CD14-positive monocyte (primary cell): ENCODE data around the gene TRMO. TPM values are rescaled to one million over a fixed set of nuclear protein-coding genes. Genes with fewer than 3 reads are reported as not detected.

Experiments
- DNase-seq, 3 donors: peaks; one replicate each; pipeline ENCODE4 v3.0.0-alpha.2; 2011 to 2022
- H2AFZ ChIP-seq: 2 replicates; pipeline ENCODE4 v1.6.0; 2012; ENCODE audit warnings: mild to moderate bottlenecking, low read depth, low read length, inconsistent platforms; ENCODE audit not compliant: insufficient read depth, poor library complexity, severe bottlenecking
- H3K27ac ChIP-seq, 2 donors: 1 replicate in 1 of 2; 2 replicates in 1 of 2; pipeline ENCODE4 v1.5.1; 2012 to 2013; ENCODE audit warnings: low read length in 2 of 2, control low read depth in 1 of 2, inconsistent platforms in 1 of 2, low read depth in 1 of 2, mild to moderate bottlenecking in 1 of 2
- H3K27me3 ChIP-seq, 2 donors: one replicate each; pipeline versions ENCODE4 v1.6.0 to v1.6.1; 2011 to 2013; ENCODE audit warnings: low read length in 2 of 2; ENCODE audit not compliant: control insufficient read depth in 2 of 2, insufficient read depth in 2 of 2
- H3K36me3 ChIP-seq, 2 donors: replicated peaks in 1 of 2; 1 replicate in 1 of 2; 2 replicates in 1 of 2; pipeline versions ENCODE4 v1.5.1 to v1.6.1; 2012 to 2013; ENCODE audit warnings: low read length in 2 of 2, control low read depth in 1 of 2, inconsistent platforms in 1 of 2, mild to moderate bottlenecking in 1 of 2; ENCODE audit not compliant: insufficient read depth in 2 of 2, control insufficient read depth in 1 of 2
- H3K4me1 ChIP-seq, 2 donors: 1 replicate in 1 of 2; 2 replicates in 1 of 2; pipeline versions ENCODE4 v1.5.1 to v1.6.1; 2012 to 2013; ENCODE audit warnings: low read length in 2 of 2, control low read depth in 1 of 2, inconsistent platforms in 1 of 2, mild to moderate bottlenecking in 1 of 2, moderate library complexity in 1 of 2; ENCODE audit not compliant: insufficient read depth in 2 of 2, control insufficient read depth in 1 of 2
- H3K4me2 ChIP-seq: replicated peaks from 2 replicates; pipeline ENCODE3; 2012; ENCODE audit warnings: low read length, moderate library complexity, mild to moderate bottlenecking; ENCODE audit not compliant: poor library complexity, severe bottlenecking; ENCODE audit errors: extremely low read depth
- H3K4me3 ChIP-seq, 3 experiments: fragments of 200-600 bp in 1 of 3; sonication (generic) in 1 of 3; replicated peaks in 1 of 3; 1 replicate in 2 of 3; 2 replicates in 1 of 3; pipeline ENCODE4 v1.5.1; 2011 to 2013; ENCODE audit warnings: low read length in 3 of 3, mild to moderate bottlenecking in 3 of 3, control low read depth in 2 of 3, low read depth in 2 of 3, inconsistent platforms in 1 of 3, moderate library complexity in 1 of 3
- H3K79me2 ChIP-seq: 2 replicates; pipeline ENCODE4 v1.6.0; 2012; ENCODE audit warnings: mild to moderate bottlenecking, control low read depth, inconsistent platforms, low read length, moderate library complexity; ENCODE audit not compliant: insufficient read depth
- H3K9ac ChIP-seq: 2 replicates; pipeline ENCODE4 v1.6.0; 2017; ENCODE audit warnings: low read length, mild to moderate bottlenecking; ENCODE audit not compliant: insufficient read depth, poor library complexity, severe bottlenecking
- H3K9me3 ChIP-seq, 2 donors: replicated peaks in 1 of 2; 1 replicate in 1 of 2; 2 replicates in 1 of 2; pipeline versions ENCODE4 v1.5.1 to v1.6.1; 2012 to 2013; ENCODE audit warnings: low read length in 2 of 2, control low read depth in 1 of 2; ENCODE audit not compliant: control insufficient read depth in 1 of 2, insufficient read depth in 1 of 2
- H4K20me1 ChIP-seq: 2 replicates; pipeline ENCODE4 v1.6.0; 2012; ENCODE audit warnings: mild to moderate bottlenecking, low read length, control low read depth, moderate library complexity; ENCODE audit not compliant: insufficient read depth
- H3K27ac Mint-ChIP-seq, 7 donors: one replicate each; pipeline ENCODE4 v1.8.0; 2020; ENCODE audit warnings: mild to moderate bottlenecking in 7 of 7, mixed read lengths in 7 of 7, moderate library complexity in 6 of 7, inconsistent platforms in 2 of 7
- H3K27me3 Mint-ChIP-seq, 3 donors: one replicate each; pipeline ENCODE4 v1.8.0; 2021 to 2022; ENCODE audit warnings: low read depth in 3 of 3, mild to moderate bottlenecking in 3 of 3, mixed read lengths in 3 of 3, moderate library complexity in 3 of 3, inconsistent platforms in 1 of 3
- H3K36me3 Mint-ChIP-seq, 2 donors: one replicate each; pipeline ENCODE4 v1.8.0; 2020; ENCODE audit warnings: mixed read lengths in 2 of 2, inconsistent platforms in 1 of 2, mild to moderate bottlenecking in 1 of 2
- H3K4me1 Mint-ChIP-seq: one replicate; pipeline ENCODE4 v1.8.0; 2020; ENCODE audit warnings: mild to moderate bottlenecking, mixed read lengths
- H3K4me3 Mint-ChIP-seq, 2 donors: one replicate each; pipeline ENCODE4 v1.8.0; 2020; ENCODE audit warnings: mild to moderate bottlenecking in 2 of 2, mixed read lengths in 2 of 2, moderate library complexity in 1 of 2
- H3K9me3 Mint-ChIP-seq, 7 donors: one replicate each; pipeline ENCODE4 v1.8.0; 2020 to 2022; ENCODE audit warnings: mixed read lengths in 7 of 7, mild to moderate bottlenecking in 6 of 7, moderate library complexity in 6 of 7, inconsistent platforms in 2 of 7
- WGBS: methylation state at CpG from one replicate; pipeline ENCODE4 v1.1.5; 2013; ENCODE audit warnings: missing lambda C conversion rate; ENCODE audit not compliant: insufficient coverage; 5-methylcytosine and 5-hydroxymethylcytosine counted together
- intact Hi-C, 2 donors: fragments of 100-400 bp; cut with micrococcal nuclease; formaldehyde crosslinking; loops; one replicate each; pipeline versions ENCODE4 v1.15.0 to v1.15.1; 2023
- polyA plus RNA-seq, 3 donors: library from polyadenylated mRNA; depleted of rRNA in 1 of 3; unstranded in 2 of 3; stranded (reverse) in 1 of 3; fragments of 300-500 nt in 2 of 3; fragments of >200 nt in 1 of 3; fragmentation: Illumina TruSeq in 2 of 3; gene quantifications; 1 replicate in 2 of 3; 2 replicates in 1 of 3; pipeline ENCODE4 v1.2.3, GENCODE V29; 2012 to 2021
- TF ChIP-seq, protein P1 (sequence below): fragments of 200-600 bp; IDR thresholded peaks from one replicate; pipeline ENCODE4 v1.8.0; 2022; ENCODE audit warnings: antibody characterized with exemption, mild to moderate bottlenecking

The TRMO gene
- polyA plus RNA-seq, 3 donors, result 13.4 to 20.6 (median 13.5) TPM

DNA sequence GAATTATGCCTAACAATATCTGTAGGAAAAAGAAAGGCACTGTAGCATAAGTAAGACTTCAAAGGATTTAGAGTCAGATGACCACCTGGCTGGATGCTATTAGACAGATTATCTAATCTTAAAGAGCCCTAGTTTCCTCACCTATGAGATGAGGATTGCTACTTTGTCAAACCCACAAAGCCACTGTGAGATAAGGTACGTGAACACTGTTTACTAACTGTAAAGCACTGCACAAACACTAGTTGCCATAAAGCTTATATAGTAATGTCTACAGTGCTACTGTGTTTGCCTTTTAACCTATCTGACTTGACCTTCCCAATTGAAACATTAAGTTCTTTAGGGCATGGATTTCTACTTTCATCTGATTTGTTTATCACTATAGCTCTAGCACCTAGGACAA, 10.3 kb downstream of the TRMO start:
- DNase-seq, result no peak
- H3K4me2 ChIP-seq, result no peak overlapping the region
- no peaks in the 10 kb centered on the region for H3K9me3 ChIP-seq
- Mint-ChIP-seq H3K27ac (no peak overlapping the region), H3K4me1 (peaks cover 23% of the 10 kb centered on the region), H3K9me3 (no peaks in the 10 kb centered on the region), H3K36me3 (peaks cover 70 to 79% of the 10 kb centered on the region in 2 donors), H3K4me3 (no peak overlapping the region), H3K27me3 (peaks cover 0 to under 1% (median 0%) of the 10 kb centered on the region in 3 donors)
- intact Hi-C loops, result no loop called here
- no peak overlapping the region for H2AFZ ChIP-seq
- no peak overlapping the region for H3K4me3 ChIP-seq
- H3K27ac ChIP-seq, result no peak overlapping the region
- H3K27me3 ChIP-seq, result no peaks in the 10 kb centered on the region
- H4K20me1 ChIP-seq, result peaks cover 7% of the 10 kb centered on the region
- no peak overlapping the region for H3K9ac ChIP-seq
- H3K79me2 ChIP-seq, result peaks cover 37% of the 10 kb centered on the region
- TF ChIP-seq, protein P1, sequence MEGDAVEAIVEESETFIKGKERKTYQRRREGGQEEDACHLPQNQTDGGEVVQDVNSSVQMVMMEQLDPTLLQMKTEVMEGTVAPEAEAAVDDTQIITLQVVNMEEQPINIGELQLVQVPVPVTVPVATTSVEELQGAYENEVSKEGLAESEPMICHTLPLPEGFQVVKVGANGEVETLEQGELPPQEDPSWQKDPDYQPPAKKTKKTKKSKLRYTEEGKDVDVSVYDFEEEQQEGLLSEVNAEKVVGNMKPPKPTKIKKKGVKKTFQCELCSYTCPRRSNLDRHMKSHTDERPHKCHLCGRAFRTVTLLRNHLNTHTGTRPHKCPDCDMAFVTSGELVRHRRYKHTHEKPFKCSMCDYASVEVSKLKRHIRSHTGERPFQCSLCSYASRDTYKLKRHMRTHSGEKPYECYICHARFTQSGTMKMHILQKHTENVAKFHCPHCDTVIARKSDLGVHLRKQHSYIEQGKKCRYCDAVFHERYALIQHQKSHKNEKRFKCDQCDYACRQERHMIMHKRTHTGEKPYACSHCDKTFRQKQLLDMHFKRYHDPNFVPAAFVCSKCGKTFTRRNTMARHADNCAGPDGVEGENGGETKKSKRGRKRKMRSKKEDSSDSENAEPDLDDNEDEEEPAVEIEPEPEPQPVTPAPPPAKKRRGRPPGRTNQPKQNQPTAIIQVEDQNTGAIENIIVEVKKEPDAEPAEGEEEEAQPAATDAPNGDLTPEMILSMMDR, result no peak
- WGBS, result no CpG with 5 or more reads among the region's 1 CpG
- peaks cover 64 to 77% of the 10 kb centered on the region in 2 donors for H3K36me3 ChIP-seq
- peaks cover 24 to 26% of the 10 kb centered on the region in 2 donors for H3K4me1 ChIP-seq

DNA sequence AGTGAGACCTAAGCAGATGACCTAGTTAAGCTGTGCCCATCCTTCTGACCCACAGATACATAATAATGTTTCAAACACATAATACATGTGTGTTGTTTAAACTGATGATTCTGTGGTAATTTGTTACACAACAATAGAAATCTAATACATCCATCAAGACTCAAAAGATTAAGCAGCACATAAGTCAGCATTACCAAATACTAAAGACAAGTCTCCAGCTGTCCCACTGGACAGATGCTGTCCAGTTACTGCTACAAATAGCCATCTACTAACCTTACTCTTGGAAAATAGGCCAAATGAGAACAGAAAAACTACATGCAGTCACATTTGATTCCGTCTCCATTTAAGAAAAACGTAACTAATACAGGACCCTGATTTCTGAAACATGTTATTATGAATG, 10.8 kb downstream of the TRMO start:
- Mint-ChIP-seq H3K27ac (no peak overlapping the region), H3K27me3 (no peaks in the 10 kb centered on the region), H3K4me3 (no peak overlapping the region), H3K36me3 (peaks cover 68 to 79% of the 10 kb centered on the region in 2 donors), H3K4me1 (peaks cover 24% of the 10 kb centered on the region), H3K9me3 (no peaks in the 10 kb centered on the region)
- WGBS, result no CpG with 5 or more reads among the region's 2 CpGs
- intact Hi-C loops, result no loop called here
- H2AFZ ChIP-seq, result no peak overlapping the region
- peaks cover 33% of the 10 kb centered on the region for H3K79me2 ChIP-seq
- DNase-seq, result no peak
- H3K27ac ChIP-seq, result no peak overlapping the region
- TF ChIP-seq, protein P1, result no peak
- H3K9ac ChIP-seq, result no peak overlapping the region
- H3K9me3 ChIP-seq, result no peaks in the 10 kb centered on the region
- H3K27me3 ChIP-seq, result no peaks in the 10 kb centered on the region
- no peak overlapping the region for H3K4me3 ChIP-seq
- no peak overlapping the region for H3K4me2 ChIP-seq
- H3K4me1 ChIP-seq, result peaks cover 29 to 31% of the 10 kb centered on the region in 2 donors
- peaks cover 7% of the 10 kb centered on the region for H4K20me1 ChIP-seq
- H3K36me3 ChIP-seq, result peaks cover 64 to 73% of the 10 kb centered on the region in 2 donors
